ENCODE results near the gene LSM14A.

Gene LSM14A

DNA sequence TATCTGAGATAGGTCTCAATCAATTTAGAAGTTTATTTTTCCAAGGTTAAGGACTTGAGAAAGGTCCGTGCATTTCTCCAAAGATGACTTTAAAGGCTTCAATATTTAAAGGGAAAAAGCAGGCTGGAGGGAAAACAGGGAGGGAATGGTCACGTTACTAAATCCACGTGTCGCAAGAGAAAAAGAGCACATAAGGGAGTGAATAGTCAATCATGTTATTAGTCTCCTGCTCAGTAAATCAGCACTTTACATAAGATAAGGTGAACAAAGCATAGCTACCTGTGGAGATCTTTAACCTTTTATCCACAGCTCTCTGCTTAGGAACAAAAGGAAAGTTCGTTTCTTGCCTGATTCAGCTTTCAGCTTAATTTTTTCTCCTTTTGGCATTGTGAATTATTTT lies 31.3 kb upstream of the LSM14A start:
- no peak overlapping the region for H3K4me3 Mint-ChIP-seq
- H3K9me3 Mint-ChIP-seq = peaks cover 10% of the 10 kb centered on the region
- TF ChIP-seq, protein P1, sequence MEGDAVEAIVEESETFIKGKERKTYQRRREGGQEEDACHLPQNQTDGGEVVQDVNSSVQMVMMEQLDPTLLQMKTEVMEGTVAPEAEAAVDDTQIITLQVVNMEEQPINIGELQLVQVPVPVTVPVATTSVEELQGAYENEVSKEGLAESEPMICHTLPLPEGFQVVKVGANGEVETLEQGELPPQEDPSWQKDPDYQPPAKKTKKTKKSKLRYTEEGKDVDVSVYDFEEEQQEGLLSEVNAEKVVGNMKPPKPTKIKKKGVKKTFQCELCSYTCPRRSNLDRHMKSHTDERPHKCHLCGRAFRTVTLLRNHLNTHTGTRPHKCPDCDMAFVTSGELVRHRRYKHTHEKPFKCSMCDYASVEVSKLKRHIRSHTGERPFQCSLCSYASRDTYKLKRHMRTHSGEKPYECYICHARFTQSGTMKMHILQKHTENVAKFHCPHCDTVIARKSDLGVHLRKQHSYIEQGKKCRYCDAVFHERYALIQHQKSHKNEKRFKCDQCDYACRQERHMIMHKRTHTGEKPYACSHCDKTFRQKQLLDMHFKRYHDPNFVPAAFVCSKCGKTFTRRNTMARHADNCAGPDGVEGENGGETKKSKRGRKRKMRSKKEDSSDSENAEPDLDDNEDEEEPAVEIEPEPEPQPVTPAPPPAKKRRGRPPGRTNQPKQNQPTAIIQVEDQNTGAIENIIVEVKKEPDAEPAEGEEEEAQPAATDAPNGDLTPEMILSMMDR (IDR thresholded peaks at IDR 0.05) = no peak
- peaks cover 19% of the 10 kb centered on the region for H3K27me3 Mint-ChIP-seq (ENCODE audit: low read depth, poor library complexity)
- no peak overlapping the region for H3K27ac Mint-ChIP-seq
- no peak for DNase-seq
- H3K4me1 Mint-ChIP-seq = peaks cover 23% of the 10 kb centered on the region
- H3K36me3 Mint-ChIP-seq (ENCODE audit: low read depth) = no peaks in the 10 kb centered on the region

DNA sequence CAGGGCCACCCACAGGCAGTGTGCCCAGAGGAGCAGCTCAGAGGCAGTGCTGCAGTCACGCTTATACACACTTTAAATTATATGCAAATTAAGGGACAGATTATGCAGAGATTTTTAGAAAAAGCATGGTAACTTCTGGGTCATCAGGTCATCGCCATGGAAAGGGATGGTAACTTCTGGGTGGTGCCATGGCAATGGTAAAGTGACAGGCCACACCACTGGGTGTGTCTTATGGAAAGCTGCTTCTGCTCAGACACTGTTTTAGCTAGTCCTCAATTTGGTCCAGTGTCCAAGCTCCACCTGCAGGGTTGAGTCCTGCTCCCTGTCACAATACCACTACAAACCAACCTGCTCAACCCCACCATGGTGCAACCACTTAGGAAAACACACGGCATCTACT lies 29.9 kb upstream of the LSM14A start:
- TF ChIP-seq, protein P1 (IDR thresholded peaks at IDR 0.05) = no peak

GRCh38 chr19:34145741-34146202 lies 26.5 kb upstream of the LSM14A start:
- peaks cover 25% of the 10 kb centered on the region for H3K27me3 Mint-ChIP-seq (ENCODE audit: low read depth, poor library complexity)
- peak; percentile 65 for DNase-seq
- peaks cover 10% of the 10 kb centered on the region for H3K9me3 Mint-ChIP-seq
- H3K4me1 Mint-ChIP-seq = peaks cover 22% of the 10 kb centered on the region
- no peaks in the 10 kb centered on the region for H3K36me3 Mint-ChIP-seq (ENCODE audit: low read depth)
- TF ChIP-seq, protein P1 (IDR thresholded peaks at IDR 0.05) = peak; percentile 86
- no peak overlapping the region for H3K27ac Mint-ChIP-seq
- no peak overlapping the region for H3K4me3 Mint-ChIP-seq

More for the DNA sequence above, 29.9 kb upstream of the LSM14A start:
- Mint-ChIP-seq H3K4me1 (peaks cover 18% of the 10 kb centered on the region), H3K27ac (no peak overlapping the region), H3K27me3 (ENCODE audit: low read depth, poor library complexity) (peaks cover 20% of the 10 kb centered on the region), H3K36me3 (ENCODE audit: low read depth) (no peaks in the 10 kb centered on the region), H3K4me3 (no peak overlapping the region), H3K9me3 (peaks cover 10% of the 10 kb centered on the region)
- DNase-seq = no peak

DNA sequence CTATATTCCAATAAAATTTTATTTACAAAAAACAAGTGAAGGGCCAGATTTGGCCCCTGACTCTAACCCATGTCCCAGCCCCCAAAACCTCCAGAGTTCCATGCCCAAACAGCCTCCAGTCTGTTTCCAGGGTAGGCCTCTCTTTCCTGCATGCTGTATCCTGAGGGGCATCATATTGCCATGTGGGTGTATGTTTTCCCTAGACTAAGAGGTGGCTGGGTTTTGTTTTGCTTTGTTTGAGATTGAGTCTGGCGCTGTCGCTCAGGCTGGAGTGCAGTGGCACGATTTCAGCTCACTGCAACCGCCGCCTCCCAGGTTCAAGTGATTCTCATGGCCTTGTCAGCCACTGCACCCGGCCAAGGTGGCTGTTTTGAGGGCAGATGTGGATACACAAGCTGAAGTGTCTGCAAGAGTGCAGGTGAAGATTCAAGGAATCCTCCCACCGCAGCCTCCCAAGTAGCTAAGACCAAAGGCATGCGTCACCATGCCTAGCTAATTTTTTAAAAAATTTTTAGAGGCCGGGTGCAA lies 23.6 kb upstream of the LSM14A start:
- H3K27ac Mint-ChIP-seq = peak overlapping the region; percentile 69
- no peak for DNase-seq
- H3K4me1 Mint-ChIP-seq = peaks cover 22% of the 10 kb centered on the region
- no peak overlapping the region for H3K4me3 Mint-ChIP-seq
- TF ChIP-seq, protein P1 (IDR thresholded peaks at IDR 0.05) = no peak
- H3K27me3 Mint-ChIP-seq (ENCODE audit: low read depth, poor library complexity) = peaks cover 23% of the 10 kb centered on the region
- H3K36me3 Mint-ChIP-seq (ENCODE audit: low read depth) = no peaks in the 10 kb centered on the region
- H3K9me3 Mint-ChIP-seq = peaks cover 6% of the 10 kb centered on the region

- TF ChIP-seq, protein P1 (IDR thresholded peaks at IDR 0.05) = no peak
- Mint-ChIP-seq H3K4me3 (no peak overlapping the region), H3K27me3 (ENCODE audit: low read depth, poor library complexity) (peaks cover 23% of the 10 kb centered on the region), H3K4me1 (peaks cover 25% of the 10 kb centered on the region), H3K27ac (no peak overlapping the region), H3K36me3 (ENCODE audit: low read depth) (no peaks in the 10 kb centered on the region), H3K9me3 (peaks cover 7% of the 10 kb centered on the region)
- DNase-seq = no peak
Measured at GRCh38 chr19:34149873-34150272, 22.4 kb upstream of the LSM14A start.

DNA sequence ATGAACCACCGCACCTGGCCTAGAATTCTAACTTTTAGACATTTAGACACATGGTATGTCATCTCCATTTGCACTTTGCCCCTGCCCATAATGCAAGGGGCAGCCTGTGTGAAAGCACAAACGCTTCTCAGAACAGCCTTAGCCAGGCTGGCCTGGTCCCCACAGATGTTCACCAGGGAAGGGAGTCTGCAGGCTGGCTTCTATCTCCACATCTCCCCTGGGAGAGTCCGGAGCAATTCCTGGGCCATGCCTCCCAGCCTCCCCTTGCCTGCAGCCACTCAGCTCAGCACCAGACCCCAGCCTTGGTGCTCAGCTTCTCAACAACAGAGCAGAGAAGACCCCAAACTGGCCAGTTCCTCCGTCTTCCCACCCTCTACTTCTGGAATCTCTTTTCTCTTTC lies 21.7 kb upstream of the LSM14A start:
- no peak overlapping the region for H3K4me3 Mint-ChIP-seq
- DNase-seq = no peak
- TF ChIP-seq, protein P1 (IDR thresholded peaks at IDR 0.05) = no peak
- no peaks in the 10 kb centered on the region for H3K36me3 Mint-ChIP-seq (ENCODE audit: low read depth)
- peaks cover 17% of the 10 kb centered on the region for H3K27me3 Mint-ChIP-seq (ENCODE audit: low read depth, poor library complexity)
- peaks cover 23% of the 10 kb centered on the region for H3K4me1 Mint-ChIP-seq
- peaks cover 7% of the 10 kb centered on the region for H3K9me3 Mint-ChIP-seq
- no peak overlapping the region for H3K27ac Mint-ChIP-seq

Measured in nephron progenitor cell (in vitro differentiated cells).